GM12875 (cell line): Measurements from ENCODE around the gene AFAP1L2.

Experiments used
- H3K4me3 ChIP-seq: one replicate; pipeline ENCODE4 v1.5.1; 2011; ENCODE audit warnings: low read depth, low read length, control low read depth
- CTCF ChIP-seq: IDR thresholded peaks from 2 replicates; pipeline ENCODE4 v1.5.1; 2011; ENCODE audit warnings: low read depth, mild to moderate bottlenecking, control low read depth, inconsistent platforms, low read length, moderate library complexity, borderline replicate concordance; ENCODE audit not compliant: insufficient read depth

AFAP1L2 gene

GRCh38 chr10:114343623-114344505 lies 60.4 kb downstream of the AFAP1L2 start:
- TF ChIP-seq CTCF: no peak
- H3K4me3 ChIP-seq: no peak overlapping the region

- TF ChIP-seq CTCF: no peak
- no peak overlapping the region for H3K4me3 ChIP-seq
These were observed 61.3 kb downstream of the AFAP1L2 start for GRCh38 chr10:114342976-114343375.

GRCh38 chr10:114340816-114341215 lies 63.5 kb downstream of the AFAP1L2 start:
- H3K4me3 ChIP-seq: no peak overlapping the region
- no peak for TF ChIP-seq CTCF

GRCh38 chr10:114337510-114338462 lies 66.5 kb downstream of the AFAP1L2 start:
- H3K4me3 ChIP-seq: no peak overlapping the region
- no peak for TF ChIP-seq CTCF

GRCh38 chr10:114336823-114337509 lies 67.3 kb downstream of the AFAP1L2 start:
- H3K4me3 ChIP-seq: no peak overlapping the region
- TF ChIP-seq CTCF: no peak

- no peak overlapping the region for H3K4me3 ChIP-seq
- TF ChIP-seq CTCF: no peak
These were observed 68.7 kb downstream of the AFAP1L2 start for GRCh38 chr10:114335614-114336013.
